ENCODE data around the gene TNFSF8.

DNA sequence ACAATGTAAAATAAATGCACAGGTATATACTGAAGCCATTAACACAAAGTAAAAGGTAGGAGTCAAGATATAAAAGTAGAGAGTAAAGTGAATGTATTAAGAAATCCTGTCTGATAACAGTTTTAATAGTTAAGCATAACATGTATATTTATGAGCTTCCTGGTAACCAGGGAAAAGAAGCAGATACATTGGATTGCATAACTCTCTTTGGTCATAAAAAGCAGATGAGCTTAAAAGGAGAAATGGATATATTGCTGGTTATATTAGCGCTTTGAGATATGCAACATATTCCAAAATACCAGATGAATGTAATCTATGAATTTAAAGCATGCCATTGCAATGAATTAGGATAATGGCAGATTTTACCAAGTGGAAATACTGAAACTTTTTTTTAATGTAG is 6.2 kb upstream of the TNFSF8 start:
- TF ChIP-seq EZH2 (IDR thresholded peaks at IDR 0.05; ENCODE audit: low read depth), result no peak
- TF ChIP-seq, protein P1, sequence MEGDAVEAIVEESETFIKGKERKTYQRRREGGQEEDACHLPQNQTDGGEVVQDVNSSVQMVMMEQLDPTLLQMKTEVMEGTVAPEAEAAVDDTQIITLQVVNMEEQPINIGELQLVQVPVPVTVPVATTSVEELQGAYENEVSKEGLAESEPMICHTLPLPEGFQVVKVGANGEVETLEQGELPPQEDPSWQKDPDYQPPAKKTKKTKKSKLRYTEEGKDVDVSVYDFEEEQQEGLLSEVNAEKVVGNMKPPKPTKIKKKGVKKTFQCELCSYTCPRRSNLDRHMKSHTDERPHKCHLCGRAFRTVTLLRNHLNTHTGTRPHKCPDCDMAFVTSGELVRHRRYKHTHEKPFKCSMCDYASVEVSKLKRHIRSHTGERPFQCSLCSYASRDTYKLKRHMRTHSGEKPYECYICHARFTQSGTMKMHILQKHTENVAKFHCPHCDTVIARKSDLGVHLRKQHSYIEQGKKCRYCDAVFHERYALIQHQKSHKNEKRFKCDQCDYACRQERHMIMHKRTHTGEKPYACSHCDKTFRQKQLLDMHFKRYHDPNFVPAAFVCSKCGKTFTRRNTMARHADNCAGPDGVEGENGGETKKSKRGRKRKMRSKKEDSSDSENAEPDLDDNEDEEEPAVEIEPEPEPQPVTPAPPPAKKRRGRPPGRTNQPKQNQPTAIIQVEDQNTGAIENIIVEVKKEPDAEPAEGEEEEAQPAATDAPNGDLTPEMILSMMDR (conservative IDR thresholded peaks at IDR 0.05), result no peak

Measured in PC-9 (cell line).